Upper lobe of right lung (tissue), 1 donor: Measurements from ENCODE around the gene THSD4. TPM values are rescaled to one million over a fixed set of nuclear protein-coding genes. Genes with fewer than 3 reads are reported as not detected.

Experiments used
- ATAC-seq: fragments of 200-7000 bp; cut with Tn5 transposase; one replicate; pipeline ENCODE4 v1.9.1; 2020; ENCODE audit warnings: mild to moderate bottlenecking, moderate library complexity
- DNase-seq: peaks from one replicate; pipeline ENCODE4 v3.0.0-alpha.2; 2020
- H3K27ac ChIP-seq: fragments of 200-600 bp; one replicate; pipeline ENCODE4 v1.8.0; 2022
- H3K27me3 ChIP-seq: fragments of 200-600 bp; one replicate; pipeline ENCODE4 v1.8.0; 2022; ENCODE audit warnings: mild to moderate bottlenecking
- H3K36me3 ChIP-seq: fragments of 200-600 bp; one replicate; pipeline ENCODE4 v1.8.0; 2022
- H3K4me1 ChIP-seq: fragments of 200-600 bp; one replicate; pipeline ENCODE4 v1.8.0; 2022
- H3K4me3 ChIP-seq: fragments of 200-600 bp; one replicate; pipeline ENCODE4 v1.8.0; 2022; ENCODE audit warnings: mild to moderate bottlenecking
- H3K9me3 ChIP-seq: fragments of 200-600 bp; one replicate; pipeline ENCODE4 v1.8.0; 2022
- intact Hi-C: fragments of 100-400 bp; cut with DNase I; formaldehyde crosslinking; loops from one replicate; pipeline ENCODE4 v1.11.0; 2022
- total RNA-seq: library from RNA; stranded (reverse); fragmentation: NEBNext Ultra II Directional; extraction: Animal tissue kit (Norgen Biotek cat#: 25700); gene quantifications from one replicate; pipeline ENCODE4 v1.2.1, GENCODE V29; 2021
- TF ChIP-seq, protein P1 (sequence below): fragments of 200-600 bp; IDR thresholded peaks from one replicate; pipeline ENCODE4 v1.8.0; 2022; ENCODE audit warnings: antibody characterized with exemption
- donor health status: DM: no; HTN: yes; CAD: no; lungs with severe emphysema.

The THSD4 gene
- total RNA-seq, 1 donor from 2014 or later: 25.6 TPM

DNA sequence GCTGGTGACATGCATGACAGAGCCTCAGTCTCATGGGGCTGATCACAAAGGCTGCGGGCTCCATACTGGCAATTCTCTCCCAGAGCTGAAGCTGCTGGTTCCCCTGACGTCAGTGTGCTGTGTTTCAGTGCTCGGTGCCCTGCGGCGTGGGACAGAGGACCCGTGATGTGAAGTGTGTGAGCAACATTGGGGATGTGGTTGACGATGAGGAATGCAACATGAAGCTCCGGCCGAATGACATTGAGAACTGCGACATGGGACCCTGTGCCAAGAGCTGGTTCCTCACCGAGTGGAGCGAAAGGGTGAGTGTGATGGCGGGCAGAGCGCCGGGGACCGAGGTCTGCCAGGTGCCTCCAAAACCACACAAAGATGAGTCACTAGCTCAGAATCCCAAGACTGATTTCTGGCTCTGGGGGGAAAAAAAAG, 633.0 kb downstream of the THSD4 start:
- no peaks in the 10 kb centered on the region for H3K36me3 ChIP-seq
- no peak overlapping the region for H3K27ac ChIP-seq
- TF ChIP-seq, protein P1, sequence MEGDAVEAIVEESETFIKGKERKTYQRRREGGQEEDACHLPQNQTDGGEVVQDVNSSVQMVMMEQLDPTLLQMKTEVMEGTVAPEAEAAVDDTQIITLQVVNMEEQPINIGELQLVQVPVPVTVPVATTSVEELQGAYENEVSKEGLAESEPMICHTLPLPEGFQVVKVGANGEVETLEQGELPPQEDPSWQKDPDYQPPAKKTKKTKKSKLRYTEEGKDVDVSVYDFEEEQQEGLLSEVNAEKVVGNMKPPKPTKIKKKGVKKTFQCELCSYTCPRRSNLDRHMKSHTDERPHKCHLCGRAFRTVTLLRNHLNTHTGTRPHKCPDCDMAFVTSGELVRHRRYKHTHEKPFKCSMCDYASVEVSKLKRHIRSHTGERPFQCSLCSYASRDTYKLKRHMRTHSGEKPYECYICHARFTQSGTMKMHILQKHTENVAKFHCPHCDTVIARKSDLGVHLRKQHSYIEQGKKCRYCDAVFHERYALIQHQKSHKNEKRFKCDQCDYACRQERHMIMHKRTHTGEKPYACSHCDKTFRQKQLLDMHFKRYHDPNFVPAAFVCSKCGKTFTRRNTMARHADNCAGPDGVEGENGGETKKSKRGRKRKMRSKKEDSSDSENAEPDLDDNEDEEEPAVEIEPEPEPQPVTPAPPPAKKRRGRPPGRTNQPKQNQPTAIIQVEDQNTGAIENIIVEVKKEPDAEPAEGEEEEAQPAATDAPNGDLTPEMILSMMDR: no peak
- H3K9me3 ChIP-seq: no peaks in the 10 kb centered on the region
- H3K4me3 ChIP-seq: no peak overlapping the region
- DNase-seq (no peak), ATAC-seq (no peak)
- H3K27me3 ChIP-seq: no peaks in the 10 kb centered on the region
- peaks cover 3% of the 10 kb centered on the region for H3K4me1 ChIP-seq
- intact Hi-C loops: loop anchor here (10.0 kb wide), 1 partner anchor 406 kb away; no protein-coding TSS in a partner anchor

GRCh38 chr15:71749500-71749899, 634.2 kb downstream of the THSD4 start:
- TF ChIP-seq, protein P1: no peak
- Histone ChIP-seq H3K27ac (no peak overlapping the region), H3K36me3 (no peaks in the 10 kb centered on the region), H3K4me1 (peaks cover 3% of the 10 kb centered on the region), H3K4me3 (no peak overlapping the region), H3K27me3 (no peaks in the 10 kb centered on the region), H3K9me3 (no peaks in the 10 kb centered on the region)
- ATAC-seq (no peak), DNase-seq (no peak)
- intact Hi-C loops: loop anchor here (10.0 kb wide), 1 partner anchor 405 kb away; no protein-coding TSS in a partner anchor

GRCh38 chr15:71752128-71752527, 636.9 kb downstream of the THSD4 start:
- Histone ChIP-seq H3K36me3 (no peaks in the 10 kb centered on the region), H3K4me3 (no peak overlapping the region), H3K27me3 (no peaks in the 10 kb centered on the region), H3K9me3 (no peaks in the 10 kb centered on the region), H3K4me1 (peaks cover 3% of the 10 kb centered on the region), H3K27ac (no peak overlapping the region)
- intact Hi-C loops: no loop called here
- ATAC-seq (no peak), DNase-seq (no peak)
- TF ChIP-seq, protein P1: no peak

DNA sequence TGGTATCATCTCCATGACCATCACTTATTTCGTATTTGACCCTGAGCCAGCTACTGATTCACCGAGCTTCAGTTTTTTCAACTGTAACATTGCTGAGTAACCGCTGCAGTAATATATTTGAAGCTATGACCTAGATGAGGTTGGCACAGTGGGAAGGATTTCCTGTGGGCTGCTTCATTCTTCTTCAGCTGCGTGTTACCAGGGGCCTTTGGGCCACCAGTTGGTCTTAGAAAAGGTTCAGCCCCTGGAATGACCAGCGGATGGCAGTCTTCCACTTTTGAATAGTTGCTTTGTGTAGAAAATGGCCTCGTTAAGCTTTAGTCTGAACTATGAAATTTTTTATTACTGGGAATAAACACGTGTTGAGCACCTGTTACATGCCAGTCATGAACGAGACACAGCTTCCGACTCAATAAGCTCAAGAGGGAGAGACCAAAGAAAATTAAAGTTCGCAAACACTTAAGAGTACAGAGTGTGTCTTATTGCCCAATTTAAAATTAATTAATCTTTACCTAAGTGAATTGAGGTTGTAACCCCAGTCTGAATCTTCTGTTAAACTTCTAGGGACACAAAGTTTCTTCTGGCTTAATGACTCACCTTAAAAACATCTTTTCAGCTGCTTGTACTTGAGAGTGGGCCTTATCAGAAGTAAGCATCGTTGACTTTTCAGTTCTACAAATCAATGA, 637.5 kb downstream of the THSD4 start:
- intact Hi-C loops: no loop called here
- Histone ChIP-seq H3K36me3 (no peaks in the 10 kb centered on the region), H3K9me3 (no peaks in the 10 kb centered on the region), H3K4me3 (no peak overlapping the region), H3K4me1 (no peaks in the 10 kb centered on the region), H3K27ac (no peak overlapping the region), H3K27me3 (no peaks in the 10 kb centered on the region)
- ATAC-seq (peak; percentile 84), DNase-seq (no peak)
- TF ChIP-seq, protein P1: peak; percentile 43

GRCh38 chr15:71753346-71753745, 638.1 kb downstream of the THSD4 start:
- no peak for ATAC-seq
- intact Hi-C loops: no loop called here

More at GRCh38 chr15:71753346-71753745, 638.1 kb downstream of the THSD4 start:
- Histone ChIP-seq H3K9me3 (no peaks in the 10 kb centered on the region), H3K4me3 (no peak overlapping the region), H3K27ac (no peak overlapping the region), H3K27me3 (no peaks in the 10 kb centered on the region), H3K36me3 (no peaks in the 10 kb centered on the region), H3K4me1 (no peaks in the 10 kb centered on the region)
- TF ChIP-seq, protein P1: no peak
- no peak for DNase-seq
